Measurements from ENCODE around the gene SNRK. TPM values are rescaled to one million over a fixed set of nuclear protein-coding genes. Genes with fewer than 3 reads are reported as not detected.

The SNRK gene
- total RNA-seq, 1 experiment from 2014 or later, result 11.8 TPM

GRCh38 chr3:43365601-43366305 lies 79.4 kb downstream of the SNRK start:
- Mint-ChIP-seq H3K9me3 (no peaks in the 10 kb centered on the region), H3K4me1 (peaks cover 18% of the 10 kb centered on the region), H3K4me3 (no peak overlapping the region), H3K36me3 (peaks cover 4% of the 10 kb centered on the region), H3K27ac (no peak overlapping the region), H3K27me3 (ENCODE audit: low read depth) (peaks cover 8% of the 10 kb centered on the region)
- TF ChIP-seq USF2 (CRISPR knock-in tag; IDR thresholded peaks at IDR 0.05) (no peak), ZNF263 (CRISPR knock-in tag; IDR thresholded peaks at IDR 0.05; ENCODE audit: low read depth) (no peak), FOXP1 (CRISPR knock-in tag; IDR thresholded peaks at IDR 0.05; ENCODE audit: borderline replicate concordance) (no peak), FOXP4 (CRISPR knock-in tag; IDR thresholded peaks at IDR 0.05) (no peak), E2F1 (CRISPR knock-in tag; IDR thresholded peaks at IDR 0.05) (no peak), MXD4 (CRISPR knock-in tag; IDR thresholded peaks at IDR 0.05; ENCODE audit: borderline replicate concordance) (no peak), ZNF121 (CRISPR knock-in tag; IDR thresholded peaks at IDR 0.05) (no peak), PRDM15 (CRISPR knock-in tag; IDR thresholded peaks at IDR 0.05) (no peak), ESRRA (CRISPR knock-in tag; IDR thresholded peaks at IDR 0.05; ENCODE audit: borderline replicate concordance) (no peak), RELA (CRISPR knock-in tag; IDR thresholded peaks at IDR 0.05; ENCODE audit: borderline replicate concordance) (no peak), ELF4 (CRISPR knock-in tag; IDR thresholded peaks at IDR 0.05; ENCODE audit: low read depth) (no peak), ATF2 (CRISPR knock-in tag; IDR thresholded peaks at IDR 0.05; ENCODE audit: borderline replicate concordance, low read depth) (no peak), CBFB (CRISPR knock-in tag; IDR thresholded peaks at IDR 0.05; ENCODE audit: low read depth) (no peak)
- ATAC-seq, result no peak
- no peak for DNase-seq (ENCODE audit: low spot score)
- ChIA-PET CTCF (no interaction called here), POLR2A (no interaction called here)

- peaks cover 11% of the 10 kb centered on the region; the same call in 1 of the 2 replicates for H3K4me1 Mint-ChIP-seq
- peaks cover 5% of the 10 kb centered on the region for H3K27me3 Mint-ChIP-seq (ENCODE audit: low read depth)
- ChIA-PET POLR2A (no interaction called here), CTCF (no interaction called here)
- H3K27ac Mint-ChIP-seq, result no peak overlapping the region
- DNase-seq (ENCODE audit: low spot score) (no peak), ATAC-seq (no peak)
- no peak overlapping the region for H3K4me3 Mint-ChIP-seq
- peaks cover 4% of the 10 kb centered on the region for H3K36me3 Mint-ChIP-seq
- no peaks in the 10 kb centered on the region for H3K9me3 Mint-ChIP-seq
- TF ChIP-seq IRF2 (CRISPR knock-in tag; IDR thresholded peaks at IDR 0.05; ENCODE audit: borderline replicate concordance, low read depth) (no peak), CTCF (IDR thresholded peaks at IDR 0.05) (no peak), HMGXB4 (CRISPR knock-in tag; IDR thresholded peaks at IDR 0.05) (no peak), AR (CRISPR knock-in tag; IDR thresholded peaks at IDR 0.05) (no peak), PRRX2 (CRISPR knock-in tag; IDR thresholded peaks at IDR 0.05) (no peak), ZNF138 (CRISPR knock-in tag; conservative IDR thresholded peaks at IDR 0.05) (no peak)
These were observed 80.1 kb downstream of the SNRK start for GRCh38 chr3:43366481-43366880.

Data from WTC11 (cell line).